ENCODE measurements around the gene WTIP.

WTIP gene

GRCh38 chr19:34479396-34479795 is 2.2 kb upstream of the WTIP start:
- DNase-seq, result no peak

- no peak for DNase-seq
Observed at GRCh38 chr19:34480491-34480890, 1.1 kb upstream of the WTIP start.

- no peak for DNase-seq
Observed at GRCh38 chr19:34481861-34482379, 362 bp downstream of the WTIP start.

- no peak for DNase-seq
Observed at GRCh38 chr19:34482380-34483250, 1.1 kb downstream of the WTIP start.

- no peak for DNase-seq
Observed at GRCh38 chr19:34484328-34484727, 2.8 kb downstream of the WTIP start.

GRCh38 chr19:34485831-34486230 is 4.3 kb downstream of the WTIP start:
- no peak for DNase-seq

GRCh38 chr19:34487651-34488051 is 6.1 kb downstream of the WTIP start:
- no peak for DNase-seq

- no peak for DNase-seq
Observed at GRCh38 chr19:34489175-34489574, 7.6 kb downstream of the WTIP start.

GRCh38 chr19:34490141-34490766 is 8.7 kb downstream of the WTIP start:
- no peak for DNase-seq

GRCh38 chr19:34493038-34493648 is 11.6 kb downstream of the WTIP start:
- DNase-seq, result no peak

- no peak for DNase-seq
Observed at GRCh38 chr19:34493649-34494044, 12.1 kb downstream of the WTIP start.

- no peak for DNase-seq
Observed at GRCh38 chr19:34494601-34495000, 13.0 kb downstream of the WTIP start.

- no peak for DNase-seq
Observed at GRCh38 chr19:34495416-34495815, 13.9 kb downstream of the WTIP start.

GRCh38 chr19:34497112-34497805 is 15.7 kb downstream of the WTIP start:
- no peak for DNase-seq

- no peak for DNase-seq
Observed at GRCh38 chr19:34499155-34499834, 17.7 kb downstream of the WTIP start.

GRCh38 chr19:34500656-34501120 is 19.1 kb downstream of the WTIP start:
- DNase-seq, result no peak

- DNase-seq, result peak; percentile 73
Observed at GRCh38 chr19:34501339-34502320, 20.1 kb downstream of the WTIP start.

- no peak for DNase-seq
Observed at GRCh38 chr19:34502582-34503411, 21.2 kb downstream of the WTIP start.

GRCh38 chr19:34503531-34504272 is 22.1 kb downstream of the WTIP start:
- DNase-seq, result no peak
